HFF-Myc (cell line): ENCODE data around the gene TMOD3.

Experiments
- DNase-seq: peaks from one replicate; pipeline ENCODE4 v3.0.0-alpha.2; 2011; ENCODE audit warnings: low read depth; ENCODE audit errors: extremely low read depth
- H3K4me3 ChIP-seq: replicated peaks from 2 replicates; pipeline ENCODE4 v1.5.1; 2011; ENCODE audit warnings: low read depth, mild to moderate bottlenecking, control low read depth, low read length
- CTCF ChIP-seq: IDR thresholded peaks from 2 replicates; pipeline ENCODE4 v1.5.1; 2012; ENCODE audit warnings: mild to moderate bottlenecking, low read depth, low read length, control low read depth; ENCODE audit errors: missing control alignments

Gene TMOD3

DNA sequence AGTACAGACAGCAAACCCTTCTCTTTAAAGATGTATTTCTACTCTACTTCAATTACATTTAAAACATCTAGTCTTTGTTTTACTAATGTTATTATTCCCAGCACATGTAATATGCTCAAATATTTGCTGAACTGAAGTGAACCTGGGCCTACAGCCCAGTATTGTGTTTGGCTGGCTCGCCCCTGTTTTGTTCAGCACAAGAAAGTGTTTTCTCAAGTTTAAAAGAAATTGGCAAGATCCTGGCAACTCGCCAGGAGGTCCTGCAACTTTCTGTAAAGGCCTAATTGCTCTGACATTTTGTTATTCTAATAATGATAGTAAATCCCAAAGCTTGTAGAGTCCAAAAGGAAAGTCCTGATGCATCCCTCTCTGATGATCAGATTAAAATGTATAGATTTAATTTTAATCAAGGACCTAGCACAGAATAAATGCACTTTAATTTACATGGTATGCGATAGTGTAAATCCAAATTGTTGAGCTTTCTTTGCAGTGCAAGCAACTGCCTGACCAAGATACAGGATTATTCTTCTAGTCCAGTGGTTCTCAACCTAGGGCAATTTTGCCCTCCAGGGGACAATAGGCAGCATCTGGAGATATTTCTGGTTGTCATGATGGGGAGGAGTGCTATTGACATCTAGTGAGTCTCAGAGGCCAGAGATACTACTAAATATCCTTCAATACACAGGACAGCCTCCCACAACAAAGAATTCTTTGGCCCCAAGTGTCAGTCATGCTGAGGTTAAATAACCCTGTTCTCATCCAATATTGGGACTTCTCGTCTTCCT, 35.7 kb upstream of the TMOD3 start:
- no peak for DNase-seq
- TF ChIP-seq CTCF = no peak
- H3K4me3 ChIP-seq = no peak overlapping the region

DNA sequence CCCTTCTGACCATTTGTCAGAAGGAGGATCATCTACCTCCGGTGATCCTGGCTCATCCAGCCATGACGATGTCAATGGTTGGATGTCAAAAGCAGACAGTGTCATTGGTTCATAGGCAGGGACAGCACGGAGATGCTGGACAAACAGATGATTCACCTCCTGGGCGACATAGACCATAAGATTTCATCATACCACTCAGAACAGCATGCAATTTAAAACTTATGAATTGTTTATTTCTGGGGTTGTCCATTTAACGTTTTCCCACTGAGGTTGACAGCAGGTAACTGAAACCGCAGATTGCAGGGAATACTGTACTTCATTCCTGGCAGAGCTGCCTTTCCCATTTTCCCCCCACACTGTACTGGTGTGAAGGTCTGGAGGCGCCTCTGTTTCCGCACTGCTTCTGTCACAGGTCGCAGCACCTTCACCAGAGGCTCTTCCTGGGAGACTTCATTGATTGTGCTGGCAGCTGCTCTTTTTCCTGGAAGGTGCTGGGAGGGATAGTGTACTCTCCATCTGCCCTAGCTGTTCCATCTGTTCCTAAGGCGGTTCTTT, 32.5 kb upstream of the TMOD3 start:
- TF ChIP-seq CTCF = no peak
- no peak for DNase-seq
- H3K4me3 ChIP-seq = no peak overlapping the region

DNA sequence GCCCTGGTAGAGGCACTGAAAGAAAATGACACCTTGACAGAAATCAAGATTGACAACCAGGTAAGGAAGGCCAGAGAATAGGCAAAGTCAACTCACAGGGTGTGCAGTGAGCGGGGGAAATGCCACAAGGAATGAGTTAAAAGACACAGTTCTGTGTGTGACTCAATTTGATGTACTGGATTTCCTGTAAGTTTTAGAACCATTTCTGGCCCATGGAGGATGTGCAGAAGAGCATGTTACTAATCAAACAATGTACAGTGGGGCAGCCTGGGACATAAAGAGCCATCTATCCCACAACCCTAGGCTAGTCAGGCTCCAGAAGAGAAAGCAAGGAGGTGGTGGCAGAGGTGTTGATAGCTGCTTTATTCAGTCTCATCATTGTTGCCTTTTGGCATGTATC, 31.2 kb upstream of the TMOD3 start:
- TF ChIP-seq CTCF = no peak
- DNase-seq = no peak
- no peak overlapping the region for H3K4me3 ChIP-seq

- TF ChIP-seq CTCF = no peak
- H3K4me3 ChIP-seq = no peak overlapping the region
- DNase-seq = no peak
These were observed 29.9 kb upstream of the TMOD3 start for GRCh38 chr15:51799282-51800252.

- TF ChIP-seq CTCF = peak; percentile 79
- H3K4me3 ChIP-seq = no peak overlapping the region
- no peak for DNase-seq
These were observed 28.0 kb upstream of the TMOD3 start for GRCh38 chr15:51801391-51801835.

DNA sequence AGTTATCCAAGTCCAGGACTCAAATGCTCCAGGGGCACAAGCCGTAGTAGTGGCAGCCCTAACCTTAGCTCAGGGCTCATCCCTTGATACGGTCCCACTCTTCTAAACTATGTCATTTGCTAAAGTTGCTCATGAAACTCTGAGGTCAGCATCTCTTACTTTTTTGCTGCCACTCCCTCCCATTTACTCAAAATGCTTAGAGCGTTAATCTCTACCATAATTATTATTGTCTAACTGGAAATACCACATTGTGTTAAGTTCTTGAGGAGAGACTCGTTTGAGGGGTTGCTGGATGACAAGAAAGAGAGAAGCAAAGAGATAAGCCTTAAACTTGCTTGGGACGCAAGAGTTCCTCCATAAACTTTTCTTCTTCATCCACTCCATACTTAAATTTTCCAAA, 26.9 kb upstream of the TMOD3 start:
- no peak for TF ChIP-seq CTCF
- H3K4me3 ChIP-seq = no peak overlapping the region
- no peak for DNase-seq
